Duodenal mucosa (tissue), 2 donors: ENCODE results near the gene CLDN20.
"Not testable (repeated sequence)": the region's sequence is repeated elsewhere in the genome, so short reads cannot be mapped to it uniquely, and the experiment has no call there.

Experiments
- H3K27ac ChIP-seq: one replicate; pipeline ENCODE4 v1.7.0; 2013; ENCODE audit warnings: low read depth, low read length
- H3K27me3 ChIP-seq, 2 donors: one replicate each; pipeline ENCODE4 v1.7.0; 2013; ENCODE audit warnings: low read length in 2 of 2, control low read depth in 1 of 2; ENCODE audit not compliant: insufficient read depth in 2 of 2, control insufficient read depth in 1 of 2
- H3K36me3 ChIP-seq, 2 donors: one replicate each; pipeline ENCODE4 v1.7.0; 2013; ENCODE audit warnings: low read length in 2 of 2, control low read depth in 1 of 2; ENCODE audit not compliant: insufficient read depth in 2 of 2, control insufficient read depth in 1 of 2
- H3K4me1 ChIP-seq, 2 donors: one replicate each; pipeline ENCODE4 v1.7.0; 2013; ENCODE audit warnings: low read length in 2 of 2, control low read depth in 1 of 2; ENCODE audit not compliant: insufficient read depth in 2 of 2, control insufficient read depth in 1 of 2
- H3K4me3 ChIP-seq, 2 donors: one replicate each; pipeline ENCODE4 v1.7.0; 2013; ENCODE audit warnings: low read length in 2 of 2, low read depth in 1 of 2
- H3K9ac ChIP-seq, 2 donors: one replicate each; pipeline ENCODE4 v1.7.0; 2013; ENCODE audit warnings: low read length in 2 of 2, low read depth in 1 of 2
- H3K9me3 ChIP-seq, 2 donors: one replicate each; pipeline ENCODE4 v1.7.0; 2013; ENCODE audit warnings: low read length in 2 of 2, control low read depth in 1 of 2; ENCODE audit not compliant: control insufficient read depth in 1 of 2

CLDN20 gene

GRCh38 chr6:155224618-155225017 is 39.2 kb upstream of the CLDN20 start:
- H3K27me3 ChIP-seq, result no peaks in the 10 kb centered on the region
- H3K4me3 ChIP-seq, result no peak overlapping the region
- H3K27ac ChIP-seq, result no peak overlapping the region
- no peaks in the 10 kb centered on the region for H3K4me1 ChIP-seq
- no peaks in the 10 kb centered on the region for H3K9me3 ChIP-seq
- peaks cover 0 to 15% of the 10 kb centered on the region in 2 donors for H3K36me3 ChIP-seq
- H3K9ac ChIP-seq, result no peak overlapping the region

- no peak overlapping the region for H3K9ac ChIP-seq
- H3K4me1 ChIP-seq, result no peaks in the 10 kb centered on the region
- H3K36me3 ChIP-seq, result peaks cover 0 to 16% of the 10 kb centered on the region in 2 donors
- H3K4me3 ChIP-seq, result no peak overlapping the region
- no peaks in the 10 kb centered on the region for H3K9me3 ChIP-seq
- H3K27ac ChIP-seq, result no peak overlapping the region
- H3K27me3 ChIP-seq, result no peaks in the 10 kb centered on the region
Observed at GRCh38 chr6:155227046-155227445, 36.8 kb upstream of the CLDN20 start.

- Histone ChIP-seq H3K27me3 (no peaks in the 10 kb centered on the region), H3K4me1 (no peaks in the 10 kb centered on the region), H3K4me3 (no peak overlapping the region), H3K27ac (no peak overlapping the region), H3K9ac (no peak overlapping the region), H3K36me3 (peaks cover 0 to 16% of the 10 kb centered on the region in 2 donors), H3K9me3 (no peaks in the 10 kb centered on the region)
Observed at GRCh38 chr6:155228546-155229166, 35.2 kb upstream of the CLDN20 start.

DNA sequence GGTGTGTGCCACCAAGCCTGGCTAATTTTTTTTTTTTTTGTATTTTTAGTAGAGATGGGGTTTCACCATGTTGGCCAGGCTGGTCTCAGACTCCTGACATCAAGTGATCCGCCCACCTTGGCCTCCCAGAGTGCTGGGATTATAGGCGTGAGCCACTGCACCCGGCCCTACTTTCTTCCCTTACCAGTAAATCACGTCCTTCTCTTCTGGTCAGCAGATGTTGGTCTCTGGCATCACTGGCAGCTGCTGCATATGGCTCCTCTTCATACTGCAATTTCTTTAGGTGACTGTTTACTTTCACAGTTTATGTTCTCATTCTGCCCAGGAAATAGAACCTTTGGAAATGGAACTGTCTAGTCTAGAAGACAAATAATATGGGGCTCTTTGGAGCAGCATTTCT is 32.8 kb upstream of the CLDN20 start:
- not testable (repeated sequence) for H3K9me3 ChIP-seq, H3K9ac ChIP-seq, H3K27me3 ChIP-seq, H3K27ac ChIP-seq, H3K4me1 ChIP-seq, H3K4me3 ChIP-seq
- peaks cover 0 to 16% of the 10 kb centered on the region in 2 donors for H3K36me3 ChIP-seq

- Histone ChIP-seq H3K27ac (no peak overlapping the region), H3K36me3 (peaks cover 0 to 14% of the 10 kb centered on the region in 2 donors), H3K27me3 (no peaks in the 10 kb centered on the region), H3K4me3 (no peak overlapping the region), H3K9ac (no peak overlapping the region), H3K4me1 (no peaks in the 10 kb centered on the region), H3K9me3 (no peaks in the 10 kb centered on the region)
Observed at GRCh38 chr6:155232848-155233247, 31.0 kb upstream of the CLDN20 start.

DNA sequence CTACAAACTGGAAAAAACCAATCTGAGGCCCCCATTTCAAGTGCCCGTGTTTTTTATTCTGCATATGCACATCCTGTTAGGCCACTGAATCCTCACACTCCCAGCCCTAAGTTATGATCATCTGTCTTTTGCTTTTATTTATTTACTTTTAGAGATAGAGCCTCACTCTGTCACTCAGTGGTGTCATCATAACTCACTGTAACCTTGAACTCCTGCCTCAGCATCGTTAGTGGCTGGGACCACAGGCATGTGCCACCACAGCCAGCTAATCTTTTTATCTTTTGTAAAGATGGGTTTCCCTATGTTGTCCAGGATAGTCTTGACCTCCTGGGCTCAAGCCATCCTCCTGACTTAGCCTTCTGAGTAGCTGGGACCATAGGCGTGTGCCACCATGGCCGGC is 29.6 kb upstream of the CLDN20 start:
- peaks cover 0 to 8% of the 10 kb centered on the region in 2 donors for H3K36me3 ChIP-seq
- no peak overlapping the region for H3K27ac ChIP-seq
- H3K27me3 ChIP-seq, result no peaks in the 10 kb centered on the region

DNA sequence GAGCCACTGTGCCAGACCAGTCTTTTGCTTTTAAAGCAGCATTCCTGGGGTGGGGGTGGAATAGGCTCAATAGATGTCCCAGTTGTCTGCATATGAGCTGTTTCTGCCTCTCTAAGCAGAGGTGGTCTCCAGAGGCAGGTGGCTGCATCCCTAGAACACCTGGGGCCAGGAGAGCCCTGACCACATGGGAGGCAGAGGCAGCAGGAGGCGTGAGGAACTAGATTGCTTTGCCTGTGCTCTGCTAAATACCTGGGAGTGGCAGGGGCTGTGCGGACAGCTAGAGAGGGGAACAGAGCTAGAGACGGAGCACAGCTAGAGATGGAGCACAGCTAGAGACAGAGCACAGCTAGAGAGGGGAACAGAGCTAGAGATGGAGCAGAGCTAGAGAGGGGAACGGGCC is 29.1 kb upstream of the CLDN20 start:
- Histone ChIP-seq H3K9me3 (no peaks in the 10 kb centered on the region), H3K27me3 (no peaks in the 10 kb centered on the region), H3K27ac (no peak overlapping the region), H3K36me3 (peaks cover 0 to 7% of the 10 kb centered on the region in 2 donors), H3K4me3 (no peak overlapping the region), H3K9ac (no peak overlapping the region), H3K4me1 (no peaks in the 10 kb centered on the region)

More for the DNA sequence above, 29.6 kb upstream of the CLDN20 start:
- Histone ChIP-seq H3K4me3 (no peak overlapping the region), H3K9ac (no peak overlapping the region), H3K9me3 (no peaks in the 10 kb centered on the region), H3K4me1 (no peaks in the 10 kb centered on the region)

DNA sequence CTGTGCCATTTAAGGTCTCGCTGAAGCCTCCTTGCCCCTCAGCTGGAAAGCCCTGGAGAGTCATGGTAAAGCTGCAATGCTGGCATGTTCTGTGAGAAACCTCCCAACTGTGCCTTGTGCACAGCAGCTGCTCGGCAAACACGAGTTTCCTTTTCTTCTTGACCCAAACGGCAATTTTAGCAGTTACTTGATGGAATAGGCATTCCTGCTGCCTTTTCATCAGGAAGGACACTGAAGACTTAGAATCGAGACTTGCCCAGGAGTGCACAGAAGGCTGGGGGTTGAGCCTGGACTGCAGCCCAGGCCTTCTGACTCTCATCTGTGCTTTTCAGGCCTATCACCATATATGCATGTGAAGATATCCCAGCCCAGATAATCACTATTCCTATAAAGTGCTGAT is 28.7 kb upstream of the CLDN20 start:
- Histone ChIP-seq H3K27ac (no peak overlapping the region), H3K27me3 (no peaks in the 10 kb centered on the region), H3K9ac (no peak overlapping the region), H3K4me1 (no peaks in the 10 kb centered on the region), H3K36me3 (peaks cover 0 to 6% of the 10 kb centered on the region in 2 donors), H3K9me3 (no peaks in the 10 kb centered on the region), H3K4me3 (no peak overlapping the region)

GRCh38 chr6:155237613-155238012 is 26.2 kb upstream of the CLDN20 start:
- Histone ChIP-seq H3K36me3 (peaks cover 0 to 4% of the 10 kb centered on the region in 2 donors), H3K27me3 (no peaks in the 10 kb centered on the region), H3K9ac (no peak overlapping the region), H3K4me1 (no peaks in the 10 kb centered on the region), H3K27ac (no peak overlapping the region), H3K9me3 (no peaks in the 10 kb centered on the region), H3K4me3 (no peak overlapping the region)

- Histone ChIP-seq H3K9ac (no peak overlapping the region), H3K36me3 (peaks cover 0 to 12% of the 10 kb centered on the region in 2 donors), H3K4me1 (no peaks in the 10 kb centered on the region), H3K27me3 (no peaks in the 10 kb centered on the region), H3K27ac (no peak overlapping the region), H3K9me3 (no peaks in the 10 kb centered on the region), H3K4me3 (no peak overlapping the region)
Observed at GRCh38 chr6:155240905-155241600, 22.8 kb upstream of the CLDN20 start.
